OCI-LY7 (cell line): ENCODE measurements around the gene PIK3R6.

ENCODE experiments used
- EZH2phosphoT487 ChIP-seq: fragments of 200-600 bp; sonication (generic); IDR thresholded peaks from 2 replicates; pipeline ENCODE4 v1.6.1; 2018; ENCODE audit warnings: low read depth, borderline replicate concordance, mild to moderate bottlenecking, mixed run types, antibody characterized with exemption, low read length, moderate library complexity, mixed read lengths
- TF ChIP-seq, protein P1 (sequence below): fragments of 200-600 bp; sonication (generic); conservative IDR thresholded peaks from 2 replicates; pipeline ENCODE4 v1.5.1; 2014; ENCODE audit warnings: mild to moderate bottlenecking, antibody characterized with exemption, low read length, moderate library complexity, mixed read lengths

DNA sequence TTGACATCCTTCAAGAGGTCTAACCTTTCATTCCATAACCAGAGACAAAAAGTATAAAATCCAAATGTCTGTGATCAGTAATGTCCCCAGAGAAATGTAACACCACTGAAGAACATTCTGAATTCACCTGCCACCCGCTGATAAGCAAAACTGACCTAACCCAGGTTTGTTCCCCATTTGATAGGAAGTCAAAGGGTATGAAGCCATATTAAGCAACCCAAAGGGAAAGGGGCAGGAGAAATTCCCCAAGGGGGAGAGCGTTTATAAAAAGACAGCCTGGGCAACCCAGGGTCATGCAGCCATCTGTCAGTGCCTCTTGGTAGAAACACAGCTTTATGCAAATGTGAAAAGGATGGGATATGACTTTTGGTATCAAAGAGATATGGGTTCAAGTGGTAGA lies 30.7 kb upstream of the PIK3R6 start:
- TF ChIP-seq EZH2phosphoT487 = no peak
- TF ChIP-seq, protein P1, sequence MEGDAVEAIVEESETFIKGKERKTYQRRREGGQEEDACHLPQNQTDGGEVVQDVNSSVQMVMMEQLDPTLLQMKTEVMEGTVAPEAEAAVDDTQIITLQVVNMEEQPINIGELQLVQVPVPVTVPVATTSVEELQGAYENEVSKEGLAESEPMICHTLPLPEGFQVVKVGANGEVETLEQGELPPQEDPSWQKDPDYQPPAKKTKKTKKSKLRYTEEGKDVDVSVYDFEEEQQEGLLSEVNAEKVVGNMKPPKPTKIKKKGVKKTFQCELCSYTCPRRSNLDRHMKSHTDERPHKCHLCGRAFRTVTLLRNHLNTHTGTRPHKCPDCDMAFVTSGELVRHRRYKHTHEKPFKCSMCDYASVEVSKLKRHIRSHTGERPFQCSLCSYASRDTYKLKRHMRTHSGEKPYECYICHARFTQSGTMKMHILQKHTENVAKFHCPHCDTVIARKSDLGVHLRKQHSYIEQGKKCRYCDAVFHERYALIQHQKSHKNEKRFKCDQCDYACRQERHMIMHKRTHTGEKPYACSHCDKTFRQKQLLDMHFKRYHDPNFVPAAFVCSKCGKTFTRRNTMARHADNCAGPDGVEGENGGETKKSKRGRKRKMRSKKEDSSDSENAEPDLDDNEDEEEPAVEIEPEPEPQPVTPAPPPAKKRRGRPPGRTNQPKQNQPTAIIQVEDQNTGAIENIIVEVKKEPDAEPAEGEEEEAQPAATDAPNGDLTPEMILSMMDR = no peak
